HepG2 (cell line): ENCODE data around the gene GABRB1. TPM values are rescaled to one million over a fixed set of nuclear protein-coding genes. Genes with fewer than 3 reads are reported as not detected.
A peak's percentile ranks its signal among the peaks of the same experiment; 100 is the strongest.

Source experiments
- CREM ChIP-seq, 2 experiments: sonication (generic) in 1 of 2; formaldehyde crosslinking in 1 of 2; IDR thresholded peaks; 2 replicates each; pipeline versions ENCODE4 v1.4.0 to v1.6.1; 2016 to 2020; ENCODE audit warnings: antibody characterized with exemption in 1 of 2, mild to moderate bottlenecking in 1 of 2, missing genetic modification reagents in 1 of 2
- HOXA3 ChIP-seq: sonication (generic); formaldehyde crosslinking; IDR thresholded peaks from 2 replicates; pipeline ENCODE4 v1.5.0; 2020; ENCODE audit warnings: missing genetic modification reagents
- PCBP1 ChIP-seq: fragments of 200-400 bp; formaldehyde crosslinking; IDR thresholded peaks from 2 replicates; pipeline ENCODE4 v1.6.1; 2017; ENCODE audit warnings: mild to moderate bottlenecking, low read depth, low read length, borderline replicate concordance
- RFX3 ChIP-seq: IDR thresholded peaks from 2 replicates; pipeline ENCODE4 v1.6.1; 2016; ENCODE audit warnings: missing biosample characterization, missing genetic modification reagents
- SMC3 ChIP-seq: IDR thresholded peaks from 2 replicates; pipeline ENCODE4 v1.6.1; 2011; ENCODE audit warnings: low read length, improper control_type of control experiment
- STAT6 ChIP-seq: sonication (generic); formaldehyde crosslinking; IDR thresholded peaks from 2 replicates; pipeline ENCODE4 v1.4.0; 2020; ENCODE audit warnings: missing genetic modification reagents, mild to moderate bottlenecking, borderline replicate concordance
- TP53 ChIP-seq: sonication (generic); formaldehyde crosslinking; conservative IDR thresholded peaks from 2 replicates; pipeline ENCODE4 v1.4.0; 2020; ENCODE audit warnings: missing genetic modification reagents
- ZFP36L2 ChIP-seq: sonication (generic); formaldehyde crosslinking; IDR thresholded peaks from 2 replicates; pipeline ENCODE4 v1.4.0; 2020; ENCODE audit warnings: missing genetic modification reagents
- ZNF101 ChIP-seq: sonication (generic); formaldehyde crosslinking; IDR thresholded peaks from 2 replicates; pipeline ENCODE4 v1.4.0; 2020; ENCODE audit warnings: mild to moderate bottlenecking, low read depth, missing genetic modification reagents, borderline replicate concordance
- ZNF318 ChIP-seq: sonication (generic); formaldehyde crosslinking; IDR thresholded peaks from 2 replicates; pipeline ENCODE4 v1.4.0; 2020; ENCODE audit warnings: mild to moderate bottlenecking, missing genetic modification reagents
- ZNF629 ChIP-seq: sonication (generic); formaldehyde crosslinking; conservative IDR thresholded peaks from 2 replicates; pipeline ENCODE4 v1.5.0; 2020; ENCODE audit warnings: missing genetic modification reagents
- polyA plus RNA-seq, 8 experiments: library from polyadenylated mRNA; depleted of rRNA in 3 of 8; stranded (reverse) in 7 of 8; unstranded in 1 of 8; fragments of >200 nt; fragmentation: Illumina TruSeq in 4 of 8; extraction: Trizol in 4 of 8; gene quantifications; 2 replicates each; pipeline versions ENCODE4 v1.2.1 to v1.2.3, GENCODE V29; 2011 to 2016; ENCODE audit warnings: low read depth in 4 of 8, missing spikeins in 1 of 8, mixed read lengths in 1 of 8; ENCODE audit not compliant: insufficient read depth in 1 of 8
- total RNA-seq, 5 experiments: library from RNA; depleted of rRNA; stranded (reverse); fragments of >200 nt; fragmentation: Illumina TruSeq; extraction: Trizol; gene quantifications; 2 replicates each; pipeline ENCODE4 v1.2.3, GENCODE V29; 2016; ENCODE audit warnings: low read depth in 1 of 5
- TF ChIP-seq, protein P1 (sequence below): sonication (generic); formaldehyde crosslinking; IDR thresholded peaks from 2 replicates; pipeline ENCODE4 v1.8.0; 2022; ENCODE audit warnings: mild to moderate bottlenecking, missing genetic modification reagents, moderate library complexity
- TF ChIP-seq, protein P2 (sequence below): sonication (generic); formaldehyde crosslinking; IDR thresholded peaks from 2 replicates; pipeline ENCODE4 v1.4.0; 2020; ENCODE audit warnings: missing genetic modification reagents

The GABRB1 gene
- total and polyA plus RNA-seq, 2 of the 13 experiments (the other 11 are each of a cell fraction or from before 2014, with no cell fraction given): not detected

DNA sequence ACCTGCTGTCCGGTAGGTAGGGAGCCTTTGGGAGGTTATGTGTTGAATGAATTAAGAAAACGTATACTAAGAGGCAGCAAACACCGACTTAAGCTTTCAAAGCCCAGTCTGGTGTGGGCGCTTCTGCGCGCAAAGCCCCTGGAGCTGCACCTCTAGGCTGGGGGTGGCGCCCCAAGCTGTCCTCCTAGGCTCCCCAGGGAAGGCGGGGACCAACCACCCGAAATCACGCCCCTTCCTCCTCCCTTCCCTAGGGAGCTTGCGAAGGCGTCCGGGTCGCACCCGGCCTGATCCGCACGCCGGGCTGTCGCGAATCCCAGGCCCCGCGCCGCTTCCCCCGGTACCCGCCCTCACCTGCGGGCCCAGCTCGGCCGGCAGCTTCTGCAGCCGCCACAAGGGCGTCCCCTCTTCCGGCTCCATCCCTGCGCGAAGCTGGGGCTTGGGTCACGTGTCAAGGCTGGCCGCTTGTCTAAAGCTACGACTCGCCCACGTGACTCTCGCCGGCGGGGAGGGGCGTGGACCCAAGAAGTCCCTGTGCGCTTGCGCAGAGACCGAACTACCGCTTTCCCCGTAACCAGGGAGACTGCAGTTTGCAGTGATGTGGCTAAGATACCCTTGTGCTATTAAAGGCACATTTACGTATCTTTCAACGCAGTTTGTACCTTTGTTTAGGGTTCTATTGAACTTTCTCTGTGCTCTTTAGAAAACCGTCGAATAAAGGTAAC lies 432.0 kb downstream of the GABRB1 start, which contains the start of gene COMMD8 (continued):
- TF ChIP-seq TP53 (CRISPR knock-in tag): no peak
- no peak for TF ChIP-seq PCBP1
- TF ChIP-seq, protein P1, sequence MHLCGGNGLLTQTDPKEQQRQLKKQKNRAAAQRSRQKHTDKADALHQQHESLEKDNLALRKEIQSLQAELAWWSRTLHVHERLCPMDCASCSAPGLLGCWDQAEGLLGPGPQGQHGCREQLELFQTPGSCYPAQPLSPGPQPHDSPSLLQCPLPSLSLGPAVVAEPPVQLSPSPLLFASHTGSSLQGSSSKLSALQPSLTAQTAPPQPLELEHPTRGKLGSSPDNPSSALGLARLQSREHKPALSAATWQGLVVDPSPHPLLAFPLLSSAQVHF (CRISPR knock-in tag): no peak
- peak; percentile 82 for TF ChIP-seq RFX3 (CRISPR knock-in tag)
- TF ChIP-seq, protein P2, sequence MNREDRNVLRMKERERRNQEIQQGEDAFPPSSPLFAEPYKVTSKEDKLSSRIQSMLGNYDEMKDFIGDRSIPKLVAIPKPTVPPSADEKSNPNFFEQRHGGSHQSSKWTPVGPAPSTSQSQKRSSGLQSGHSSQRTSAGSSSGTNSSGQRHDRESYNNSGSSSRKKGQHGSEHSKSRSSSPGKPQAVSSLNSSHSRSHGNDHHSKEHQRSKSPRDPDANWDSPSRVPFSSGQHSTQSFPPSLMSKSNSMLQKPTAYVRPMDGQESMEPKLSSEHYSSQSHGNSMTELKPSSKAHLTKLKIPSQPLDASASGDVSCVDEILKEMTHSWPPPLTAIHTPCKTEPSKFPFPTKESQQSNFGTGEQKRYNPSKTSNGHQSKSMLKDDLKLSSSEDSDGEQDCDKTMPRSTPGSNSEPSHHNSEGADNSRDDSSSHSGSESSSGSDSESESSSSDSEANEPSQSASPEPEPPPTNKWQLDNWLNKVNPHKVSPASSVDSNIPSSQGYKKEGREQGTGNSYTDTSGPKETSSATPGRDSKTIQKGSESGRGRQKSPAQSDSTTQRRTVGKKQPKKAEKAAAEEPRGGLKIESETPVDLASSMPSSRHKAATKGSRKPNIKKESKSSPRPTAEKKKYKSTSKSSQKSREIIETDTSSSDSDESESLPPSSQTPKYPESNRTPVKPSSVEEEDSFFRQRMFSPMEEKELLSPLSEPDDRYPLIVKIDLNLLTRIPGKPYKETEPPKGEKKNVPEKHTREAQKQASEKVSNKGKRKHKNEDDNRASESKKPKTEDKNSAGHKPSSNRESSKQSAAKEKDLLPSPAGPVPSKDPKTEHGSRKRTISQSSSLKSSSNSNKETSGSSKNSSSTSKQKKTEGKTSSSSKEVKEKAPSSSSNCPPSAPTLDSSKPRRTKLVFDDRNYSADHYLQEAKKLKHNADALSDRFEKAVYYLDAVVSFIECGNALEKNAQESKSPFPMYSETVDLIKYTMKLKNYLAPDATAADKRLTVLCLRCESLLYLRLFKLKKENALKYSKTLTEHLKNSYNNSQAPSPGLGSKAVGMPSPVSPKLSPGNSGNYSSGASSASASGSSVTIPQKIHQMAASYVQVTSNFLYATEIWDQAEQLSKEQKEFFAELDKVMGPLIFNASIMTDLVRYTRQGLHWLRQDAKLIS (CRISPR knock-in tag): no peak
- TF ChIP-seq ZNF101: no peak
- TF ChIP-seq CREM (IDR thresholded peaks at IDR 0.05): no peak
- TF ChIP-seq CREM (CRISPR knock-in tag; IDR thresholded peaks at IDR 0.05): no peak
- no peak for TF ChIP-seq SMC3
- TF ChIP-seq ZFP36L2 (CRISPR knock-in tag): no peak
- TF ChIP-seq HOXA3: peak; percentile 68; the same call in 1 of the 2 replicates
- no peak for TF ChIP-seq STAT6
- TF ChIP-seq ZNF318 (CRISPR knock-in tag): no peak
- TF ChIP-seq ZNF629: no peak
